GM19463 (cell line): ENCODE measurements around the gene FOXP1.
A peak's percentile ranks its signal among the peaks of the same experiment; 100 is the strongest.

Experiments
- ATAC-seq: cut with Tn5 transposase; IDR thresholded peaks from one replicate; pipeline ENCODE4 v1.9.1; 2021; ENCODE audit warnings: mild to moderate bottlenecking, moderate library complexity; ENCODE audit not compliant: unreplicated experiment

Gene FOXP1

DNA sequence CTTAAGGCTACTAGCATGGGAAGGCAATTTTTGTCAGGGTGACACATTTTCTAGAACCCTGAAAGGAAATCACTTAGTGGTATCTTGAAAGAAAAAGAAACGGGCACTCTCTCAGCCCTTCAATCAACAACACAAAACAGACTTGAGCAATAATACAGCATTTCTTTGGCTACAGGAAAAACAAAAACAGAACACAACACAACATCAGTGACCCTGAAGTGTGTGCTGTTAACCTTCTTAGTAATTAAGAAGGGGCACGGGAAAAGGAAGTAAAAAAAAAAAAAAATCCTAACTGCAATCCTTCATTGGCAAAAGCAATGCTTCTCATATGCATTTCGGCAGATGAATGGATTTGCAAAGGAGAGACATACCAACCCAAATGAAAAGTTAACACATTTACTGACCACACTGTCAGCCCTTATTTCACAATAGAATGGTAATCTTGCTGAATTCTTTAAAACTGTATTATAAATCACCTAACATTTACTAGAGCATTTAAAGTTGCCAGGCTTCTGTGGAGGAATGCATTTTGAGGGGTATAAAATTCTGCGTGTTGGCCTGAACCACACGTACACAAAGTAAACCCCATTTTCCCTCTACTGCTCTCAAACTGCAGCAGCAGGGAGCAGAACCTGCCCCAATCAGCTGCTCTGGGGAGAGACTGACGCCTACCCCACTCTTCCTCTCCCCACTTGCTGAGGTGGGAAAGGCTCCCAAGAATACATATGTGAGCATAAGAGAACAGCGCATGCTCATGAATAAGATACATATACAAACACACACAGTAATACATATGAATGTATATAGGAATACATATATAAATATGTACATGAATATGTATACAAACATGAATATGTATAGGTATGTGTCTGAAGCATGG is 198.5 kb downstream of the FOXP1 start:
- no peak for ATAC-seq

DNA sequence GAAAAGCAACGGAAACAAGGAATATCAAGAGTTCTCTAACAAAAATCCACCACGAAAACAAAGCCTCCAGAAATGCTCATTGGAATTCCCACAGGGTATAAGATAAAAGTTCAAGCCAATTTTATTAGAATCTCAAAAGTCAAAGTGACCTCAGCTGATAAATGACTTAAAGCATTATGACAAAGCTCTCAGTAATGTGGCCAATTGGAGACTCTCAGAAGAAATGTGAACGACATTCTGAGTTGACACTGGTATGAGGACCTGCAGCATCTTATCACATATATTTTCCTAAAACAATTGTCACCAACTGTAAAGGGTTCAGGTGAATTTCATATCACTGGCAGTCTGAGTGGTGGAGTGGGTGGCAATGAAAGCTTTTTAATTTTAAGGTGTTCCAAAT is 199.1 kb downstream of the FOXP1 start:
- ATAC-seq = no peak

DNA sequence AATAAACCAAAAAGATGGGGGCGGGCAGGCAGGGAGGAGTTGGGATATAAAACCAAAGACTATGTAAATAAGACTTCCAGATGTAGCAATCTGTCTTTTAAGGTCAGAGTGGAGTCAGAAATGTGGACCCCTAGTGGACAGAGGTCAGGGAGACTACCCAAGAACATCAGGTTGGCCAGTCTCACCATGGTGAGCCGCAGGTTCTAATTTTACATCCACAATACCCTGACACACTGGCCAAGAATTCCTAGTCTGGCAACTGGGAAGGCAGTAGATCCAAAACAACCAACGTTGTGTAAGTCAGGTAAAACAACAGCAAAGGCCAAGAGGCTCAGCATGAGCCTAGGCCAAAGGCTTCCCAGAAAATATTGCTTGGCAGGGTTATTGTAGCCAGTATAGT is 203.4 kb downstream of the FOXP1 start:
- ATAC-seq = no peak

GRCh38 chr3:71378509-71378908 is 205.0 kb downstream of the FOXP1 start:
- ATAC-seq = no peak

DNA sequence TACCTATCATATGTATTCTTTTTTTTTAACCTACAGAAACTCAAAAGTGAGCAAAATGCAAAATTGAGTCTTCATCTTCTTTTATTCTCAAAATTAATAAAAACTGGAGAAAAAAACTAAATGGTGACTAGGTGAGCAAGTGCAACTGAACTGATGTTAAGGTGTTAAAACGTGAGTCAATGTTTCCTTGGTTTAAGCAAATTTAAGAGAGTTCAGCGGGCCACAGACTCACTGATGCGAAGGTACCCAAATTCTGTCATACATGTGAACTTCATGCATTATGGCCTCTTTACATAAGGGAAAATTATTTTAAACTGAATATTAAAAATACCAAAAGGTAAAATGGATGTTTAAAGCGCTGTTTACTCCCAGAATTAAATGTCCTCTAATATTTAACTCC is 206.6 kb downstream of the FOXP1 start:
- peak; percentile 75 for ATAC-seq

GRCh38 chr3:71376503-71376902 is 207.0 kb downstream of the FOXP1 start:
- ATAC-seq = no peak

- no peak for ATAC-seq
Measured at GRCh38 chr3:71374582-71374981, 208.9 kb downstream of the FOXP1 start.

GRCh38 chr3:71372911-71373637 is 210.5 kb downstream of the FOXP1 start:
- ATAC-seq = no peak

DNA sequence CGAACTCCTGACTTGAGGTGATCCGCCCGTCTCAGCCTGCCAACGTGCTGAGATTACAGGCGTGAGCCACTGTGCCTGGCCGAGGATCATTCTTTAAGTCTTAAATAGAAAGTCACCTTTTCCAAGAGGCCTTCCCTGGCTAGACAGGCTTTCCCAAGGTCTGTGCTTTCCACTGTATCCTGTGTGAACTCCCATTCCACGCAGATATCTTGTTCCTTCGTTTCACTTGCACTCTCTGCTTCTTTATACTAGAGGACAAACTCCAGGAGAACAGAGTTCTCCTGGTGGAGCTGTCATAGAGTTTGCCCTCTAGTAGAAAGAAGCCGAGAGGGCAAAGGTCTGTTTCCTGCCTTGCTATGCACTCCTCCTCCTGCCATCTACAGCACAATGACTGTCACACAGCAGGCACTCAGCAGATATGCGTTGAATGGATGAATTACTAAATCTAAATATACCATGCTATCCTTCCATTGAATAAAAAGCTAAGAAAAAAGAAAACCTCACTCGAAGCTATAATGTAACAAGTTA is 211.2 kb downstream of the FOXP1 start:
- ATAC-seq = no peak

GRCh38 chr3:71371282-71371681 is 212.2 kb downstream of the FOXP1 start:
- no peak for ATAC-seq

- no peak for ATAC-seq
Measured at GRCh38 chr3:71370467-71370866, 213.1 kb downstream of the FOXP1 start.

- ATAC-seq = no peak
Measured at GRCh38 chr3:71369701-71370391, 213.7 kb downstream of the FOXP1 start.

- no peak for ATAC-seq
Measured at GRCh38 chr3:71366988-71367604, 216.4 kb downstream of the FOXP1 start.

- no peak for ATAC-seq
Measured at GRCh38 chr3:71361334-71361890, 222.1 kb downstream of the FOXP1 start.

- peak; percentile 66 for ATAC-seq
Measured at GRCh38 chr3:71360764-71361163, 222.8 kb downstream of the FOXP1 start.

GRCh38 chr3:71360180-71360579 is 223.3 kb downstream of the FOXP1 start:
- peak; percentile 36 for ATAC-seq

GRCh38 chr3:71358243-71358642 is 225.3 kb downstream of the FOXP1 start:
- ATAC-seq = no peak

GRCh38 chr3:71356265-71356664 is 227.3 kb downstream of the FOXP1 start:
- ATAC-seq = no peak

GRCh38 chr3:71355862-71356261 is 227.7 kb downstream of the FOXP1 start:
- ATAC-seq = no peak

- ATAC-seq = no peak
Measured at GRCh38 chr3:71355037-71355436, 228.5 kb downstream of the FOXP1 start.
